ENCODE results near the gene AKAP11. TPM values are rescaled to one million over a fixed set of nuclear protein-coding genes. Genes with fewer than 3 reads are reported as not detected.

Gene AKAP11
- total and polyA plus RNA-seq, 2 experiments from 2014 or later = 4.3 to 21.6 TPM

GRCh38 chr13:42270160-42270856, 1.6 kb upstream of the AKAP11 start:
- no peaks in the 10 kb centered on the region for H3K27me3 ChIP-seq (ENCODE audit: insufficient read depth)
- no peaks in the 10 kb centered on the region for H3K36me3 ChIP-seq (ENCODE audit: insufficient read depth)
- peaks cover 27% of the 10 kb centered on the region for H3K9me3 Mint-ChIP-seq
- TF ChIP-seq STAT1 (IDR thresholded peaks at IDR 0.05; ENCODE audit: unreplicated experiment) = no peak
- TF ChIP-seq CREB1 (CRISPR knock-in tag; IDR thresholded peaks at IDR 0.05; ENCODE audit: low read depth) = no peak
- TF ChIP-seq CTCF (conservative IDR thresholded peaks at IDR 0.05; ENCODE audit: low read depth in 2 of 2) = no peak
- TF ChIP-seq POLR2AphosphoS5 (IDR thresholded peaks at IDR 0.05; ENCODE audit: low read depth) = no peak
- no peak for TF ChIP-seq ZNF462 (CRISPR knock-in tag; IDR thresholded peaks at IDR 0.05)
- TF ChIP-seq EZH2phosphoT487 (IDR thresholded peaks at IDR 0.05; ENCODE audit: unreplicated experiment) = no peak
- TF ChIP-seq ETS1 (IDR thresholded peaks at IDR 0.05) = no peak
- no peak for TF ChIP-seq NANOG (IDR thresholded peaks at IDR 0.05; ENCODE audit: borderline replicate concordance)
- TF ChIP-seq EZH2 (IDR thresholded peaks at IDR 0.05; ENCODE audit: low read depth, unreplicated experiment) = no peak
- TF ChIP-seq REST (IDR thresholded peaks at IDR 0.05; ENCODE audit: unreplicated experiment) = no peak
- TF ChIP-seq ZNF331 (CRISPR knock-in tag; IDR thresholded peaks at IDR 0.05; ENCODE audit: low read depth) = no peak
- H2AFZ ChIP-seq = no peak overlapping the region
- no peaks in the 10 kb centered on the region for H4K20me1 ChIP-seq (replicated peaks; ENCODE audit: insufficient read depth)
- H3K4me3 Mint-ChIP-seq = peak overlapping the region; percentile 98
- H3K36me3 Mint-ChIP-seq (ENCODE audit: low read depth) = peaks cover 20% of the 10 kb centered on the region
- H3K4me1 Mint-ChIP-seq = peaks cover 31% of the 10 kb centered on the region
- H3K4me2 ChIP-seq = peak overlapping the region; percentile 76; the same call in 1 of the 2 replicates
- peak overlapping the region; percentile 68 for H3K4me3 ChIP-seq
- H3K9me2 ChIP-seq (ENCODE audit: insufficient read depth) = no peaks in the 10 kb centered on the region
- peaks cover 5% of the 10 kb centered on the region; the same call in 1 of the 2 replicates for H3F3A ChIP-seq (replicated peaks; ENCODE audit: low read depth)
- no peak for DNase-seq (ENCODE audit: low spot score)
- H3K27me3 Mint-ChIP-seq (ENCODE audit: insufficient read depth, low read depth, poor library complexity) = peaks cover 15% of the 10 kb centered on the region
- no peak overlapping the region for H3K27ac ChIP-seq (ENCODE audit: low read depth)
- no peak overlapping the region for H3K27ac Mint-ChIP-seq
- ATAC-seq = no peak
- H3K4me1 ChIP-seq (ENCODE audit: insufficient read depth) = peaks cover 20% of the 10 kb centered on the region
- H3K79me2 ChIP-seq (replicated peaks; ENCODE audit: insufficient read depth) = peaks cover 30% of the 10 kb centered on the region
